ENCODE results near the gene FAM83F. TPM values are rescaled to one million over a fixed set of nuclear protein-coding genes. Genes with fewer than 3 reads are reported as not detected.

The FAM83F gene
- total RNA-seq, 1 donor, result not detected

DNA sequence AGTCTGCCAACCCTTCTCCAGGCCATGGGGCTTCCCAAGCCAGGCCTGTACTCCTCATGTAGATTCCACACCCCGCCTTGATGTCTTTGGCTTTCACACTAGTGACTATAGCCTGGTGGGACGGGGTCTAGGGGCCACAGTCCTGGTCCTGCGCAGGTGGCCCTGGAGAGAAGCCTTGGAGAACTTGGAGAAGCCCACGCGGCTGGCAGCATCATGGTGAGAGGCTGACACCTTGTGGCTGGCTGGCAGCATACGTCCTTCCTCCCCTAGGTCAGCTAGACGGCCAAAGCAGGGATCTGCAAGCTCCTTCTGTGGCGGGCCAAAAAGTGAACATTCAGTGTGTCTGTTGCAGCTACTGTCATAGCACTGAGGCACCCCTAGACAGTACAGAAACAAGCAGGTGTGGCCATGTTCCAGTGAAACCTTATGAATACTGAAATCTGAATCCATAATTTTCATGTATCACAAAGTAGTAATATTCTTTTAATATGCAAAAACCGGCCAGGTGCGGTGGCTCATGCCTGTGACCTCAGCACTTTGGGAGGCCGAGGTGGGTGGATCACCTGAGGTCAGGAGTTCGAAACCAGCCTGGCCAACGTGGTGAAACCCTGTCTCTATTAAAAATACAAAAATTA, 42.0 kb downstream of the FAM83F start:
- H3K4me1 ChIP-seq (ENCODE audit: insufficient read depth, low read length), result peaks cover 2% of the 10 kb centered on the region
- peak; percentile 93 for DNase-seq (ENCODE audit: insufficient read length, low spot score, missing footprints)
- no peak overlapping the region for H3K4me3 ChIP-seq (ENCODE audit: insufficient read depth, low read length)
- peaks cover 37% of the 10 kb centered on the region for H3K27me3 ChIP-seq (ENCODE audit: insufficient read depth, low read length)
- TF ChIP-seq, protein P1, sequence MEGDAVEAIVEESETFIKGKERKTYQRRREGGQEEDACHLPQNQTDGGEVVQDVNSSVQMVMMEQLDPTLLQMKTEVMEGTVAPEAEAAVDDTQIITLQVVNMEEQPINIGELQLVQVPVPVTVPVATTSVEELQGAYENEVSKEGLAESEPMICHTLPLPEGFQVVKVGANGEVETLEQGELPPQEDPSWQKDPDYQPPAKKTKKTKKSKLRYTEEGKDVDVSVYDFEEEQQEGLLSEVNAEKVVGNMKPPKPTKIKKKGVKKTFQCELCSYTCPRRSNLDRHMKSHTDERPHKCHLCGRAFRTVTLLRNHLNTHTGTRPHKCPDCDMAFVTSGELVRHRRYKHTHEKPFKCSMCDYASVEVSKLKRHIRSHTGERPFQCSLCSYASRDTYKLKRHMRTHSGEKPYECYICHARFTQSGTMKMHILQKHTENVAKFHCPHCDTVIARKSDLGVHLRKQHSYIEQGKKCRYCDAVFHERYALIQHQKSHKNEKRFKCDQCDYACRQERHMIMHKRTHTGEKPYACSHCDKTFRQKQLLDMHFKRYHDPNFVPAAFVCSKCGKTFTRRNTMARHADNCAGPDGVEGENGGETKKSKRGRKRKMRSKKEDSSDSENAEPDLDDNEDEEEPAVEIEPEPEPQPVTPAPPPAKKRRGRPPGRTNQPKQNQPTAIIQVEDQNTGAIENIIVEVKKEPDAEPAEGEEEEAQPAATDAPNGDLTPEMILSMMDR (IDR thresholded peaks at IDR 0.05; ENCODE audit: extremely low read depth, low read depth, low read length), result peak; percentile 82
- H2AFZ ChIP-seq (ENCODE audit: low read length), result no peak overlapping the region
- no peaks in the 10 kb centered on the region for H3K79me2 ChIP-seq (ENCODE audit: insufficient read depth, low read length)
- no peak overlapping the region for H3K4me2 ChIP-seq (ENCODE audit: insufficient read depth, low read length)
- H4K20me1 ChIP-seq (ENCODE audit: insufficient read depth, low read length), result no peaks in the 10 kb centered on the region
- no peak overlapping the region for H3K27ac ChIP-seq (ENCODE audit: low read depth, low read length)
- H3K36me3 ChIP-seq (ENCODE audit: insufficient read depth, low read length), result no peaks in the 10 kb centered on the region
- H3K9me3 ChIP-seq (ENCODE audit: low read depth, low read length), result no peaks in the 10 kb centered on the region

DNA sequence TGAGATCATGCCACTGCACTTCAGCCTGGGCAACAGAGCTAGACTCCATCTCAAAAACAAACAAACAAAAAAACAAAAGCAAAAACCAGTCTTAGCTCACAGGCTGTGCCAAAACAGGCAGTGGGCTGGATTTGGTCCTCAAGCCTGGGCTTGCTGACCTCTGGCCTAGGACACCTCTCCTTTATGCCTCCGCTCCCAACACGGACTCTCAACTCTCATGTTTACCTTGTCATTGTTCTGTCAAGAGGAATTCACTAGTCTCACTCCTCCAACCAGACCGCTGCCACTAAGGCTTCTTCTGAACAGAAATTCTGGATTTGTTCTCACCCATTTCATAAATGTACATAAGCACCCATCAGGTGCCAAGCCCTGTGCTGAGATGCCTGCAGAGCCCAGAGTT, 42.6 kb downstream of the FAM83F start:
- Histone ChIP-seq H3K36me3 (ENCODE audit: insufficient read depth, low read length) (no peaks in the 10 kb centered on the region), H3K79me2 (ENCODE audit: insufficient read depth, low read length) (no peaks in the 10 kb centered on the region), H3K27me3 (ENCODE audit: insufficient read depth, low read length) (peaks cover 40% of the 10 kb centered on the region), H3K4me1 (ENCODE audit: insufficient read depth, low read length) (no peaks in the 10 kb centered on the region), H3K27ac (ENCODE audit: low read depth, low read length) (no peak overlapping the region), H3K4me3 (ENCODE audit: insufficient read depth, low read length) (no peak overlapping the region), H2AFZ (ENCODE audit: low read length) (no peak overlapping the region), H3K4me2 (ENCODE audit: insufficient read depth, low read length) (no peak overlapping the region), H4K20me1 (ENCODE audit: insufficient read depth, low read length) (no peaks in the 10 kb centered on the region), H3K9me3 (ENCODE audit: low read depth, low read length) (no peaks in the 10 kb centered on the region)
- TF ChIP-seq, protein P1 (IDR thresholded peaks at IDR 0.05; ENCODE audit: extremely low read depth, low read depth, low read length), result no peak
- no peak for DNase-seq (ENCODE audit: insufficient read length, low spot score, missing footprints)

DNA sequence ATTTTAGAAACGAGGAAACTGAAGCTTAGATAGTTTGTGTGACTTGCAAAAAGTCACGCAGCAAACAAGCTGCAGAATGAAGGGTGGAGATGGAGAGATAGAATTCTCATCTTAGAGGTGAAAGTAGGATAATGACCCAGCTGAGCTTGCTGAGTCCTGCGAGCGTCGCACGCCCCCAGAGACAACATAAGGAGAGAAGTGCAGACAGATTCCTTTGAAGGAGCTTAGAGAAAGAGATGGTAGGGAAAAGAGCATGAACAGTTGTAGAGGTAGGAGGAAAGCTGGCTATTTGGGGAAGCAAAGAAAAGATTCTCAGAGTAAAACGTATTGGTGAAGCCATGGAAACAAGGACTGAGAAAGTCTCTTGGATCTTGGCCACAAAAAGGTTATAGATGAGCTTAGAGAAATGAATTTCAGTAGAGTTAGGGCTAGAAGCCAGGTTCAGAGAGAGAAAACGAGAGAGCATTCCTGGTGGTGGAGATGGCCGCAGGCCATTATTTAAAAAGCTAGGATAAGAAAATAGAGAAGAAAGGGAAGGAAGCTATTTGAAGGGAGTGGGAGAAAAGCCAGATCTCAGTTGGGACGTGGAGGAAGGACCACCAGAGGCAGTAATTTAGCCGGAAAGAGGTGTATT, 44.8 kb downstream of the FAM83F start:
- Histone ChIP-seq H3K4me1 (ENCODE audit: insufficient read depth, low read length) (peaks cover 11% of the 10 kb centered on the region), H3K27me3 (ENCODE audit: insufficient read depth, low read length) (peaks cover 40% of the 10 kb centered on the region), H3K4me3 (ENCODE audit: insufficient read depth, low read length) (no peak overlapping the region), H3K36me3 (ENCODE audit: insufficient read depth, low read length) (no peaks in the 10 kb centered on the region), H3K4me2 (ENCODE audit: insufficient read depth, low read length) (no peak overlapping the region), H4K20me1 (ENCODE audit: insufficient read depth, low read length) (no peaks in the 10 kb centered on the region), H3K9me3 (ENCODE audit: low read depth, low read length) (no peaks in the 10 kb centered on the region), H3K27ac (ENCODE audit: low read depth, low read length) (no peak overlapping the region), H3K79me2 (ENCODE audit: insufficient read depth, low read length) (no peaks in the 10 kb centered on the region), H2AFZ (ENCODE audit: low read length) (no peak overlapping the region)
- TF ChIP-seq, protein P1 (IDR thresholded peaks at IDR 0.05; ENCODE audit: extremely low read depth, low read depth, low read length), result no peak
- DNase-seq (ENCODE audit: insufficient read length, low spot score, missing footprints), result no peak

DNA sequence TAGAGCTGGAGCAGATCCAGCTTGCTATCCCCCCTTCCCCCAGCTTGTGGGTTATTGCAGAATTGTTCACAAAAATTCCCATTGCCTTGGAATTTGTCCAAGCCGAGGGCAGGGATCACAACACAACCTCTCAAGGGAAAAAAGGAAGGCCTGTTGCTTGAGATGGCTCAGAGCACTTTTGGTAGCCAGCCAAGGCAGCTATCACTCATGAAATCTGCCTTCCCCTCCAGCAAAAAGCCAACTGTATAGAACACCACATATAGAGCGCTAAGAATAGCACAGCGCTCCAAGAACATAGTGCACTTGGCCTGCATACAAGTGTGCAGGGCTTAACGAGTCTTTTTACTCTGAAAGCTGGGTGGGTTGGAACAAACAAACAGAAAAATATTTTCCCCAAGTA, 46.2 kb downstream of the FAM83F start:
- TF ChIP-seq, protein P1 (IDR thresholded peaks at IDR 0.05; ENCODE audit: extremely low read depth, low read depth, low read length), result no peak
- DNase-seq (ENCODE audit: insufficient read length, low spot score, missing footprints), result no peak
- Histone ChIP-seq H3K27me3 (ENCODE audit: insufficient read depth, low read length) (peaks cover 31% of the 10 kb centered on the region), H3K4me1 (ENCODE audit: insufficient read depth, low read length) (peaks cover 15% of the 10 kb centered on the region), H3K9me3 (ENCODE audit: low read depth, low read length) (no peaks in the 10 kb centered on the region), H2AFZ (ENCODE audit: low read length) (no peak overlapping the region), H3K4me2 (ENCODE audit: insufficient read depth, low read length) (no peak overlapping the region), H4K20me1 (ENCODE audit: insufficient read depth, low read length) (no peaks in the 10 kb centered on the region), H3K4me3 (ENCODE audit: insufficient read depth, low read length) (no peak overlapping the region), H3K27ac (ENCODE audit: low read depth, low read length) (no peak overlapping the region), H3K79me2 (ENCODE audit: insufficient read depth, low read length) (peaks cover 4% of the 10 kb centered on the region), H3K36me3 (ENCODE audit: insufficient read depth, low read length) (no peaks in the 10 kb centered on the region)

All from osteoblast (primary cell).